Small intestine (tissue), 4 donors: ENCODE measurements around the gene MLYCD. TPM values are rescaled to one million over a fixed set of nuclear protein-coding genes. Genes with fewer than 3 reads are reported as not detected.

Source experiments
- polyA plus RNA-seq, 4 donors: library from polyadenylated mRNA; stranded (reverse) in 3 of 4; unstranded in 1 of 4; fragments of 200-250 nt in 3 of 4; fragments of 120-200 nt in 1 of 4; gene quantifications; one replicate each; pipeline versions ENCODE4 v1.2.1 to v1.2.3, GENCODE V29; 2013
- donor health status: healthy with polysubstance abuse.
- donor health status: Bipolar disorder and iron deficiency.
- donor health status: healthy.

The MLYCD gene
- polyA plus RNA-seq, 4 donors, result 2.2 to 5.3 (median 3.4) TPM

Other genes with a start within 250 kb of the MLYCD start
- gene HSBP1, start 91.1 kb upstream of the MLYCD start, polyA plus RNA-seq, result 100 to 1,000 TPM in 1 of 4 donors, 10 to 100 TPM in 3; 30.5 to 113 (median 44.4) TPM
- 100 to 1,000 TPM in 1 of 4 donors, 10 to 100 TPM in 2, 1 to 10 TPM in 1; 3.4 to 101 (median 41.1) TPM for gene OSGIN1, start 54.1 kb downstream of the MLYCD start, polyA plus RNA-seq
- gene NECAB2, start 69.1 kb downstream of the MLYCD start, polyA plus RNA-seq, result 1 to 10 TPM in 1 of 4 donors, under 1 TPM in 1, not detected in 2; 0.18 to 5.9 TPM
- under 1 TPM in 1 of 4 donors, not detected in 3; 0.33 TPM for gene SLC38A8, start 143.7 kb downstream of the MLYCD start, polyA plus RNA-seq
- gene MBTPS1, start 217.8 kb downstream of the MLYCD start, polyA plus RNA-seq, result 10 to 100 TPM; 24.0 to 69.0 (median 35.7) TPM
- 10 to 100 TPM in 2 of 4 donors, 1 to 10 TPM in 2; 7.1 to 18.7 (median 10.4) TPM for gene HSDL1, start 246.1 kb downstream of the MLYCD start, polyA plus RNA-seq
- 1 to 10 TPM in 1 of 4 donors, under 1 TPM in 2, not detected in 1; 0.24 to 2.0 (median 0.72) TPM for gene DNAAF1, start 246.2 kb downstream of the MLYCD start, polyA plus RNA-seq